ENCODE data around the gene DNAJC22. TPM values are rescaled to one million over a fixed set of nuclear protein-coding genes. Genes with fewer than 3 reads are reported as not detected.

Gene DNAJC22
- total and polyA plus RNA-seq, 2 of the 13 experiments (the other 11 are each of a cell fraction or from before 2014, with no cell fraction given) = 25.2 to 31.7 TPM

- TF ChIP-seq KIAA2018 (CRISPR knock-in tag; IDR thresholded peaks at IDR 0.05; ENCODE audit: borderline replicate concordance) (no peak), CHD4 (IDR thresholded peaks at IDR 0.05; ENCODE audit: borderline replicate concordance, low read length) (no peak), CREM (IDR thresholded peaks at IDR 0.05) (no peak), CREM (CRISPR knock-in tag; IDR thresholded peaks at IDR 0.05) (no peak), ATAD3A (CRISPR knock-in tag; IDR thresholded peaks at IDR 0.05) (no peak), ZNF784 (CRISPR knock-in tag; IDR thresholded peaks at IDR 0.05; ENCODE audit: borderline replicate concordance) (no peak), RFX1 (IDR thresholded peaks at IDR 0.05) (no peak), ZNF691 (CRISPR knock-in tag; IDR thresholded peaks at IDR 0.05; ENCODE audit: borderline replicate concordance, low read depth) (peak; percentile 86), ZNF460 (CRISPR knock-in tag; IDR thresholded peaks at IDR 0.05; ENCODE audit: borderline replicate concordance) (no peak), ZNF790 (CRISPR knock-in tag; IDR thresholded peaks at IDR 0.05; ENCODE audit: borderline replicate concordance) (peak; percentile 58), CCAR2 (optimal IDR thresholded peaks at IDR 0.05; ENCODE audit: low read depth, low read length) (no peak), UBTF (CRISPR knock-in tag; IDR thresholded peaks at IDR 0.05) (peak; percentile 83), PREB (CRISPR knock-in tag; IDR thresholded peaks at IDR 0.05) (no peak), SMARCC2 (IDR thresholded peaks at IDR 0.05) (no peak), ZFP90 (CRISPR knock-in tag; IDR thresholded peaks at IDR 0.05; ENCODE audit: borderline replicate concordance) (peak; percentile 89; the same call in 1 of the 2 replicates), ZNF264 (CRISPR knock-in tag; IDR thresholded peaks at IDR 0.05) (no peak)
These were observed 20.1 kb downstream of the DNAJC22 start (continued) for GRCh38 chr12:49366652-49367380.
